Measurements from ENCODE around the gene HNRNPA3.

GRCh38 chr2:177243476-177243875 is 30.9 kb downstream of the HNRNPA3 start:
- no peak for TF ChIP-seq REST (tag by site-specific recombination; IDR thresholded peaks at IDR 0.05)
- TF ChIP-seq ZNF274 (IDR thresholded peaks at IDR 0.05; ENCODE audit: low read length): no peak
- no peak for TF ChIP-seq ZNF274 (tag by site-specific recombination; IDR thresholded peaks at IDR 0.05; ENCODE audit: borderline replicate concordance)
- no peak for TF ChIP-seq CTCF (tag by site-specific recombination; IDR thresholded peaks at IDR 0.05)
- TF ChIP-seq ZNF18 (tag by site-specific recombination; IDR thresholded peaks at IDR 0.05): no peak
- TF ChIP-seq ZNF654 (tag by site-specific recombination; IDR thresholded peaks at IDR 0.05; ENCODE audit: low read depth): no peak
- no peak for TF ChIP-seq ZEB2 (tag by site-specific recombination; IDR thresholded peaks at IDR 0.05)
- no peak for TF ChIP-seq ZBTB1 (tag by site-specific recombination; IDR thresholded peaks at IDR 0.05)
- no peak for TF ChIP-seq ZNF19 (tag by site-specific recombination; IDR thresholded peaks at IDR 0.05; ENCODE audit: low read depth)
- no peak for TF ChIP-seq ZNF701 (tag by site-specific recombination; IDR thresholded peaks at IDR 0.05)
